IPS-20b (cell line): ENCODE data around the gene SLC6A19.
"Not testable (repeated sequence)": the region's sequence is repeated elsewhere in the genome, so short reads cannot be mapped to it uniquely, and the experiment has no call there.

Experiments used
- H3K27ac ChIP-seq: one replicate; pipeline ENCODE4 v1.5.1; 2013; ENCODE audit warnings: low read length
- H3K27me3 ChIP-seq: 2 replicates; pipeline ENCODE4 v1.6.1; 2013; ENCODE audit warnings: mild to moderate bottlenecking, low read length, inconsistent platforms; ENCODE audit not compliant: insufficient read depth
- H3K36me3 ChIP-seq: 2 replicates; pipeline ENCODE4 v1.6.1; 2013; ENCODE audit warnings: low read depth, mild to moderate bottlenecking, inconsistent platforms, low read length, moderate library complexity; ENCODE audit not compliant: insufficient read depth
- H3K4me1 ChIP-seq: 2 replicates; pipeline ENCODE4 v1.6.1; 2013; ENCODE audit warnings: mild to moderate bottlenecking, control low read depth, inconsistent platforms, low read length, moderate library complexity; ENCODE audit not compliant: insufficient read depth
- H3K4me3 ChIP-seq: 2 replicates; pipeline ENCODE4 v1.5.1; 2013; ENCODE audit warnings: mild to moderate bottlenecking, low read length, inconsistent platforms
- H3K9ac ChIP-seq: 2 replicates; pipeline ENCODE4 v1.6.1; 2013; ENCODE audit warnings: low read depth, mild to moderate bottlenecking, inconsistent platforms, low read length, moderate library complexity
- H3K9me3 ChIP-seq: 2 replicates; pipeline ENCODE4 v1.6.1; 2013; ENCODE audit warnings: mild to moderate bottlenecking, low read depth, low read length, inconsistent platforms; ENCODE audit not compliant: insufficient read depth

The SLC6A19 gene

GRCh38 chr5:1259806-1260480, 58.5 kb downstream of the SLC6A19 start:
- Histone ChIP-seq H3K9ac (no peak overlapping the region), H3K4me1 (no peaks in the 10 kb centered on the region), H3K27ac (no peak overlapping the region), H3K36me3 (no peaks in the 10 kb centered on the region; the same call in none of the 2 replicates), H3K9me3 (no peaks in the 10 kb centered on the region), H3K27me3 (no peaks in the 10 kb centered on the region), H3K4me3 (no peak overlapping the region)

GRCh38 chr5:1261643-1262042, 60.2 kb downstream of the SLC6A19 start:
- Histone ChIP-seq H3K27ac (no peak overlapping the region), H3K4me3 (no peak overlapping the region), H3K9me3 (no peaks in the 10 kb centered on the region), H3K36me3 (peaks cover 6% of the 10 kb centered on the region), H3K27me3 (no peaks in the 10 kb centered on the region), H3K4me1 (no peaks in the 10 kb centered on the region), H3K9ac (no peak overlapping the region)

- no peak overlapping the region for H3K27ac ChIP-seq
- H3K9me3 ChIP-seq, result no peaks in the 10 kb centered on the region
- no peak overlapping the region for H3K9ac ChIP-seq
- H3K4me3 ChIP-seq, result no peak overlapping the region
- H3K4me1 ChIP-seq, result no peaks in the 10 kb centered on the region
- H3K27me3 ChIP-seq, result no peaks in the 10 kb centered on the region
- peaks cover 6% of the 10 kb centered on the region for H3K36me3 ChIP-seq
Measured at GRCh38 chr5:1262381-1262780, 61.0 kb downstream of the SLC6A19 start.

- H3K36me3 ChIP-seq, result peaks cover 12% of the 10 kb centered on the region
- H3K27me3 ChIP-seq, result no peaks in the 10 kb centered on the region
- no peak overlapping the region for H3K4me3 ChIP-seq
- no peak overlapping the region for H3K27ac ChIP-seq
- H3K9me3 ChIP-seq, result no peaks in the 10 kb centered on the region
- H3K9ac ChIP-seq, result no peak overlapping the region
- H3K4me1 ChIP-seq, result no peaks in the 10 kb centered on the region
Measured at GRCh38 chr5:1264211-1264610, 62.8 kb downstream of the SLC6A19 start.

- Histone ChIP-seq H3K36me3 (peaks cover 12% of the 10 kb centered on the region), H3K27ac (no peak overlapping the region), H3K4me1 (no peaks in the 10 kb centered on the region), H3K9ac (no peak overlapping the region), H3K9me3 (no peaks in the 10 kb centered on the region), H3K27me3 (no peaks in the 10 kb centered on the region), H3K4me3 (no peak overlapping the region)
Measured at GRCh38 chr5:1265026-1265425, 63.6 kb downstream of the SLC6A19 start.

- Histone ChIP-seq H3K36me3 (peaks cover 17% of the 10 kb centered on the region), H3K9ac (no peak overlapping the region), H3K27ac (no peak overlapping the region), H3K4me3 (no peak overlapping the region), H3K27me3 (no peaks in the 10 kb centered on the region), H3K9me3 (no peaks in the 10 kb centered on the region), H3K4me1 (no peaks in the 10 kb centered on the region)
Measured at GRCh38 chr5:1265461-1266455, 64.4 kb downstream of the SLC6A19 start.

GRCh38 chr5:1266791-1267190, 65.4 kb downstream of the SLC6A19 start:
- Histone ChIP-seq H3K27me3 (no peaks in the 10 kb centered on the region), H3K9ac (no peak overlapping the region), H3K4me3 (no peak overlapping the region), H3K9me3 (no peaks in the 10 kb centered on the region), H3K36me3 (peaks cover 20% of the 10 kb centered on the region), H3K4me1 (no peaks in the 10 kb centered on the region), H3K27ac (no peak overlapping the region)

GRCh38 chr5:1267464-1267863, 66.1 kb downstream of the SLC6A19 start:
- not testable (repeated sequence) for H3K9ac ChIP-seq, H3K4me3 ChIP-seq, H3K27ac ChIP-seq, H3K4me1 ChIP-seq, H3K9me3 ChIP-seq, H3K27me3 ChIP-seq
- H3K36me3 ChIP-seq, result peaks cover 23% of the 10 kb centered on the region

- no peaks in the 10 kb centered on the region for H3K4me1 ChIP-seq
- H3K27ac ChIP-seq, result no peak overlapping the region
- peaks cover 23% of the 10 kb centered on the region for H3K36me3 ChIP-seq
- no peak overlapping the region for H3K4me3 ChIP-seq
- H3K9ac ChIP-seq, result no peak overlapping the region
- H3K9me3 ChIP-seq, result no peaks in the 10 kb centered on the region
- H3K27me3 ChIP-seq, result no peaks in the 10 kb centered on the region
Measured at GRCh38 chr5:1268056-1268455, 66.7 kb downstream of the SLC6A19 start.

- Histone ChIP-seq H3K27me3 (no peaks in the 10 kb centered on the region), H3K27ac (no peak overlapping the region), H3K9me3 (no peaks in the 10 kb centered on the region), H3K9ac (no peak overlapping the region), H3K4me1 (no peaks in the 10 kb centered on the region), H3K4me3 (no peak overlapping the region), H3K36me3 (peaks cover 23% of the 10 kb centered on the region)
Measured at GRCh38 chr5:1268666-1269065, 67.3 kb downstream of the SLC6A19 start.

- H3K9me3 ChIP-seq, result no peaks in the 10 kb centered on the region
- no peak overlapping the region for H3K27ac ChIP-seq
- H3K9ac ChIP-seq, result no peak overlapping the region
- peaks cover 22% of the 10 kb centered on the region for H3K36me3 ChIP-seq
- no peaks in the 10 kb centered on the region for H3K27me3 ChIP-seq
- no peak overlapping the region for H3K4me3 ChIP-seq
- no peaks in the 10 kb centered on the region for H3K4me1 ChIP-seq
Measured at GRCh38 chr5:1270426-1270825, 69.0 kb downstream of the SLC6A19 start.
